Activated naive CD8-positive, alpha-beta T cell treated with anti-CD3 and anti-CD28 coated beads, Interleukin-2, amount 50 U/mL, for 24 hours (primary cell): Measurements from ENCODE around the gene MAP1A.

Experiments
- ATAC-seq: fragments of 150-1000 bp; cut with Tn5 transposase; one replicate; pipeline ENCODE4 v1.10.0; 2021
- DNase-seq: peaks from one replicate; pipeline ENCODE4 v3.0.0; 2021
- H3K27ac Mint-ChIP-seq: one replicate; pipeline ENCODE4 v1.8.0; 2021; ENCODE audit warnings: mild to moderate bottlenecking, mixed read lengths
- H3K27me3 Mint-ChIP-seq: one replicate; pipeline ENCODE4 v1.8.0; 2021; ENCODE audit warnings: mixed read lengths
- H3K36me3 Mint-ChIP-seq: one replicate; pipeline ENCODE4 v1.8.0; 2021; ENCODE audit warnings: low read depth, mixed read lengths
- H3K4me1 Mint-ChIP-seq: one replicate; pipeline ENCODE4 v1.8.0; 2021; ENCODE audit warnings: mixed read lengths
- H3K4me3 Mint-ChIP-seq: one replicate; pipeline ENCODE4 v1.8.0; 2021; ENCODE audit warnings: mild to moderate bottlenecking, moderate library complexity, mixed read lengths
- H3K9me3 Mint-ChIP-seq: one replicate; pipeline ENCODE4 v1.8.0; 2021; ENCODE audit warnings: mixed read lengths

The MAP1A gene

DNA sequence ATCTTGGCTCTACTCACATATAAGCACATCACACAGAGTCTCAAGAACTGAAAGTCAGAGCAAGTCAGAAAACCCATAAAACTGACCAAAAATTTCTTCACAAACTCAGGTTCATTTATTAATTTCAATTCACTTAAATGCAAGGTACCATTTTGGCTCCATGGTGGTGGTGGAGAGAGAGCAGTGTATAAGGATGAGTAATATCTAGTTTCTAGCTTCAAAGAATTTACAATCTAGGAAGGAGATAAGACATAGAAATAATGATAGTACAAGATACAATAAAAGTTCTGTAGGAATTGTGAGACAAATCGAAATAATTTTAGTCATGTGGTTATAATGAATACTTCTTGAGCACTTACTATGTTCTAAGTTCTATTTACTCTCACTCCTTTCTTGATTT, 17.8 kb upstream of the MAP1A start:
- Mint-ChIP-seq H3K27ac (no peak overlapping the region), H3K36me3 (no peaks in the 10 kb centered on the region), H3K27me3 (no peaks in the 10 kb centered on the region), H3K4me1 (peaks cover 2% of the 10 kb centered on the region), H3K9me3 (no peaks in the 10 kb centered on the region), H3K4me3 (no peak overlapping the region)
- ATAC-seq (no peak), DNase-seq (no peak)

DNA sequence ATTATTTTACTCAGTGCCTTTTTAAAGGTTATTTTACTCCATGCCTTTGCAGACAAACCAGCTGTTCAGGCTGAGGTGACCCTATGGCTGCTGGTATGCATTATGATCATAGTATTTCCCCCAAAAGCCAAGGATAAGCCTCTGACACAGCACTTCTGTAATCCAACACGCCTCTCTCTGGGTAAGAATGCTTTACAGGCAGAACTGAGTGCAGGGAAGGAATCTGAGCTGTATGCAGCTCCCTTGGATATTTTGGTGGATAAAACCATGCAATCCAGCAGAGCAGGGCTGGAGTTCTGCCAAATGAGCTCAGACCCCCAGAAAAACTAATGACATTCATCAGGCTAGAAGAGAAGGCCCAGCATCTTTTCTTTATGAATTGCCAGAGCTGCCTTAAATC, 11.7 kb upstream of the MAP1A start:
- H3K4me1 Mint-ChIP-seq = peaks cover 11% of the 10 kb centered on the region
- no peaks in the 10 kb centered on the region for H3K36me3 Mint-ChIP-seq
- ATAC-seq = no peak
- H3K27ac Mint-ChIP-seq = no peak overlapping the region
- no peak overlapping the region for H3K4me3 Mint-ChIP-seq
- H3K9me3 Mint-ChIP-seq = no peaks in the 10 kb centered on the region
- no peaks in the 10 kb centered on the region for H3K27me3 Mint-ChIP-seq
- DNase-seq = no peak

DNA sequence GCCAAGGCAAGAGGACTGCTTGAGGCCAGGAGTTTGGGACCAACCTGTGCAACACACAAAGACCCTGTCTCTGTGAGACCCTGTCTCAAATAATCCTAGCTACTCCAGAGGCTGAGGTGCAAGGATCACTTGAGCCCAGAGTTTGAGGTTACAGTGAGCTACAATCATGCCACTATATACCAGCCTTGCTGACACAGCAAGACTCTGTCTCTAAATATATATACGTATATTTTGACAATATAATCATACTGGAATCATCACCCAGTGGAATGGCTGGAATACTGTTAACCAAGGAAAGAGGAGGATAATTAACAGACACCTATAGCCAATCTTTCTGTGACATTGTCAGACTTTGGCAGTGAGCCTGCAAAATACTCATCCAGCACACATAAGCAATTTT, 9.0 kb upstream of the MAP1A start:
- no peak for ATAC-seq
- no peak overlapping the region for H3K27ac Mint-ChIP-seq
- H3K4me3 Mint-ChIP-seq = no peak overlapping the region
- no peaks in the 10 kb centered on the region for H3K36me3 Mint-ChIP-seq
- DNase-seq = no peak
- H3K27me3 Mint-ChIP-seq = peaks cover 4% of the 10 kb centered on the region
- H3K4me1 Mint-ChIP-seq = peaks cover 19% of the 10 kb centered on the region
- H3K9me3 Mint-ChIP-seq = no peaks in the 10 kb centered on the region

DNA sequence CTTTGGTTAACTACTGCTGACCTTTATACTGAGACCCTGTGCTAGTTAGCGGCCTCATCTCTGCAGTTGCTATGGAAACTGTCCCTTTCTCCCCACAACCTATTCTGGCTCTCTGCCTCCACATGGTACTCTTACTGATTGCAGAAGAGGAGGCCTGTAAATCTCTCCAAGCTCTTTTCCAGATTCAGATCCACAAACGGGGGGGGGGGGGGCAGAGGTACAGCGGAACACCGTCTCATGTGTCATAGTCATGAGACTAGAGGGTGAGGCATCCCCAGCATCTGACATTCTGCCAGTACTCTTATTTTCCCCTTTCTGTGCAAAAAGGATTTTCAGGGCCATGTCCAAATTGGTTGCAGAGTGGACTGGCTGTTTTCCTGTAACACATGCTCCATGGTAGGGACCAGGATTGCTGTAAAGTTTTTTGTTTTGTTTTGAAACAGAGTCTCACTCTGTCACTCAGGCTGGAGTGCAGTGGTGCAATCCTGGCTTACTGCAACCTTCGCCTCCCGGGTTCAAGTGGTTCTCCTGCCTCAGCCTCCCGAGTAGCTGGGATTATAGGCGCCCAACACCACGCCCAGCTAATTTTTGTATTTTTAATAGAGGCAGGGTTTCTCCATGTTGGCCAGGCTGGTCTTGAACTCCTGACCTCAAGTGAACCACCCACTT, 8.3 kb upstream of the MAP1A start:
- no peak for DNase-seq
- peak overlapping the region; percentile 8 for H3K27ac Mint-ChIP-seq

DNA sequence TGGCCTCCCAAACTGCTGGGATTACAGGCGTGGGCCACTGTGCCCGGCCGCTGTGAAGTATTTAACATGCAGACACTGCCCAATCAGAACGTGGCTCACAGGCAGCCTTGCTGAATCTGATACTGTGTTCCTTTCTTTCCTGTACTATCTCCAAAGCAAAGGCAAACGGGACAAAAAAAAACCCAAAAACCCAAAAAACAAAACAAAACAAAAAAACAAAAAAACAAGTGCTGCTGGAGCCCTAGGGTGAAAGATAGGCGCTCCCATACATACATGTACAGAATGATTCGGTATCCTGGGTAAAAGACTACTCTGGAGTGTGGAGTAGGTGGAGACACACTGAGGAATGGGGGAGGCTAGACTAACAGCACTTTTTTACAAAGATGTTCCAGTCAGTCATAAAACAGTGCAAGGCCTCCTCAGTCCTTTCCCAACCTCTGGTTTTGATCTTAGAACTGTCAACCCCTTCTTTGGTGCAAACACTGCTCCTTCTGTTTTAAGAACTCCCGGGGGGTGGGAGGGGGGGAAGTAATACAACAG, 7.7 kb upstream of the MAP1A start:
- peak overlapping the region; percentile 95 for H3K4me3 Mint-ChIP-seq
- H3K27me3 Mint-ChIP-seq = peaks cover 4% of the 10 kb centered on the region
- no peaks in the 10 kb centered on the region for H3K9me3 Mint-ChIP-seq
- H3K36me3 Mint-ChIP-seq = no peaks in the 10 kb centered on the region
- DNase-seq (no peak), ATAC-seq (no peak)
- H3K27ac Mint-ChIP-seq = peak overlapping the region; percentile 92
- peaks cover 30% of the 10 kb centered on the region for H3K4me1 Mint-ChIP-seq

More for the DNA sequence above, 8.3 kb upstream of the MAP1A start:
- Mint-ChIP-seq H3K4me3 (peak overlapping the region; percentile 95), H3K9me3 (no peaks in the 10 kb centered on the region), H3K27me3 (peaks cover 4% of the 10 kb centered on the region), H3K4me1 (peaks cover 26% of the 10 kb centered on the region), H3K36me3 (no peaks in the 10 kb centered on the region)
- no peak for ATAC-seq

DNA sequence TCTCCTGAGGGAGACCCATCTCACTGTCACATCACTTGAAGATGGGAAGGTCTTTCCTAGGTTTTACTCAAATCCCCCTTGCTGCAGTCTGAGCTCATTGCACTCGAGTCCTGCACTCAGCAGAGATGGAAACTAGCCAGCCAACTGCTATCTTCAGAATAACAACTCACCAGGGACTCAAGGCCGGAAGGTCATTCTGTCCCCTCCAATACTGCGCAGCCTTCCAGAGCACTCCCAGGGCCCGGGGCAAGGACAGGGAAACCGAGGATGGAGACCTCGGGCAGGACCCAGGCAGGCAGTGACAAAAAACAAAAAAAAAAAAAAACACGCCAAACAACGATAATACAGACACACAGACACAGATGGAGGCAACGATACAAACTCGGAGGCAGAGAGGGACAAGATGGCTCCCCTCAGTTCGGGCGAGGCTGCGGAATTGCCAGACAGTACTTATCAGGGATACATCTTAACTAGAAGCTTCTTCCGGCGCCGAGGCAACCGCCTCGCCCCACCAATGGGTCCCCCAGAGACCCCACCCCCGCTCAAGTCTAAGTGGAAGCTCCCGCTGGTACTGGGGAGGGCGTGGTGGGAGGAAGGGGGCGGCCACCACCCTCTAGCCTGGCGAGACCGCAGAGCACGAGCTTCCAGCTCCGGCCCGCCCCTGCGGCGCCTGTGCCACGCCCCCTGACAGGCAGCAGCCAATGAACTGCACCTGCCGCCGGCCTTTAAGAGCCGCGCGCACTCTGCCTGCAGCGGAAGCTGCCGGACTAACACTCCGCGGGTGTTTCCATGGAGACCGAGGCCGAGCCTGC, 7.0 kb upstream of the MAP1A start:
- Mint-ChIP-seq H3K36me3 (no peaks in the 10 kb centered on the region), H3K27me3 (peaks cover 4% of the 10 kb centered on the region), H3K27ac (peak overlapping the region; percentile 92), H3K4me3 (peak overlapping the region; percentile 95), H3K4me1 (peaks cover 30% of the 10 kb centered on the region), H3K9me3 (no peaks in the 10 kb centered on the region)
- peak; percentile 97 for DNase-seq
- ATAC-seq = peak; percentile 96

DNA sequence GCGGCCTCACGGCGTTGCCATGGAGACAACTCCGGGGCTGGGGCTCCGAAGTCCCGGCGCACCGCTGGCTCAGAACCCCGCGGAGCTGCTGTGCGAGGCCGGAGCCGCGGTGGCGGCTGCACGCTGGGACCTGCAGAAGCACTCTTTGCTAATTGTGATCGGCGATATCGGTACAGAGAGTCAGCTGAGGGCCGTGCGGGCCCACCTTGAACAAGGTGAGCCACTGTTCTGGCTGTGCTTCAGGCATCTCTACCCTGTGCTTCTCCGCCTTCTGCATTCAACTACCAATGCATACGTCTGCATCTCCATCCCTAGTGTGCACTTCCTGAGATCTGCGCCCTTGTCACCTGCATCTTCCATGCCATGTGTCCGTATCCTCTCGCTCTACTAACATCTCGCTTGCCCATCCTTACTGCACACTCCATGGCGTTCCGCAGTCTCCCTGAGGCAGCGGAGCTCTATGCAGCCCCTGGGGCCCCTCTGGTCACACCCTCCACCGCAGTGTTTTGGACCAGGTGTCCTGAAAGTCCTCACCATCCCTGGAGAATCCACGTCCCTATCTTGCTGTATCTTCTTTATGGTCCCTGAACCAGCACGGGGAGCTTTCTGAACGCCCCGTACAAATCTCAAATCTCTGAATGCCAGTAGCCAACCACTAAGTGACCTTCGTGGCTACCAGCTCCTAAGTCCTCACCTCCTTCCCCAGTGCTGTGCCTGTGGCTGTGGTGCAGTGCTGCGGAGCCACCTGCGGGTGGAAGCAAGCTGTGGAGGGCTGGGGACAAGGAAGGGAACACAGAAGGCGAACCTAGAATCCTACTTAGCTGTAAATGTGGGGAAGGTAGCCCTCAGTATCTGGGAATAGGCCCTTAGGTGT, 6.2 kb upstream of the MAP1A start:
- no peak for ATAC-seq
- Mint-ChIP-seq H3K36me3 (no peaks in the 10 kb centered on the region), H3K4me1 (peaks cover 31% of the 10 kb centered on the region), H3K4me3 (peak overlapping the region; percentile 95), H3K27ac (peak overlapping the region; percentile 92), H3K27me3 (peaks cover 7% of the 10 kb centered on the region), H3K9me3 (no peaks in the 10 kb centered on the region)
- peak; percentile 27 for DNase-seq

DNA sequence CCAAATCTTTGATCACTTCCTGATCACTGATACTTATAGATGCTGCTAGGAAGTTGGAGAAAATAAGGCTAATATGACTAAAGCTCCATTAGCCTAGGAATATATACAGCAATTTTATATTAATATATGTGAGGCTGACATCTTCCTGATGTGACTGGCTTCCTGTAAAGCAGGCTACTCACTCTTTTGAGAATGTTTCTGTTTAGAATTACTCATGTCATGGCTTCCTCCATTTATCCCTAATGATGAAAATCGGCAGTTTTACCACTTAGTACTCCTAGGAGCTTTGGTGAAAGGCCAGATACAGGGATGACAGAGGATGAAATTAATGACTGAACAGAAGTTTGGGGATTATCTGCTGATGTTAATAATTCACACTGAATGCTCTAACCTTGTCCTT, 3.9 kb upstream of the MAP1A start:
- Mint-ChIP-seq H3K4me3 (no peak overlapping the region), H3K9me3 (no peaks in the 10 kb centered on the region), H3K27ac (no peak overlapping the region), H3K36me3 (no peaks in the 10 kb centered on the region), H3K27me3 (peaks cover 21% of the 10 kb centered on the region), H3K4me1 (peaks cover 51% of the 10 kb centered on the region)
- ATAC-seq (no peak), DNase-seq (no peak)

DNA sequence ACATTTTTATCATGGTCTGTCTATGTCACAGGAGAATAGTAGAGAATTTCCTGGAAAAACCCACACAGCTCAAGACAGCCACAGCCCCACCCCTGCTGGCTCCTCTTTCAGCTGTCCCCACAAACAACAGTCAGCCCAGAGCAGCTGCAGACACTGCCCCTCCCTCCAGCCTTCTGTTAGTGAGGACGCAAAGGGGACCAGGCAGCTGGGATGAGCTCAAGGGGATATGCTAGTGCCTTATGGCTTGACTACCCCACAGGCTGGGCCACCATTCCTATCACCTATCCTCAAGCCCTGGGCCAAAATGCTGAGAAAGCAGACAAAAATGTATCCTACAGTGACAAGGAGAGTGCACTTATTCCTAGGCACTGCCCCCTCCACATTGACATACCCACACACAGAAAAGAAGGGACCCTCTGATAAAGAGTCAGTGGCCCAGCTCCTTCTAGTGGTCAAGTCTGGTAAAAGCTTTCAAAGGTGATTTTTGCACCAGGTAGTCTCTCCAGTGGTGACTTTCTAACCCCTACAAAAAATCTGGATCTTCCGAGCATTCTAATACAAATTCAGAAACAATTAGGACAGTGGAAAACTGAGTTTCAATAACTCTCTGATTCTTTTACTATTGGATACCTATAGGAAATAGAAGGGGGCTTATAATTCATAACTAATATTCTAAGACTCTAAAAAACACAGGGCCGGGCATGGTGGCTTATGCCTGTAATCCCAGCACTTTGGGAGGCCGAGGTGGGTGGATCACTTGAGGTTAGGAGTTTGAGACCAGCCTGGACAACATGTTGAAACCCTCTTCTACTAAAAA, 3.0 kb upstream of the MAP1A start:
- DNase-seq (no peak), ATAC-seq (no peak)
- H3K27me3 Mint-ChIP-seq = peaks cover 28% of the 10 kb centered on the region
- H3K36me3 Mint-ChIP-seq = no peaks in the 10 kb centered on the region
- H3K9me3 Mint-ChIP-seq = no peaks in the 10 kb centered on the region
- no peak overlapping the region for H3K27ac Mint-ChIP-seq
- H3K4me1 Mint-ChIP-seq = peaks cover 57% of the 10 kb centered on the region
- H3K4me3 Mint-ChIP-seq = no peak overlapping the region

DNA sequence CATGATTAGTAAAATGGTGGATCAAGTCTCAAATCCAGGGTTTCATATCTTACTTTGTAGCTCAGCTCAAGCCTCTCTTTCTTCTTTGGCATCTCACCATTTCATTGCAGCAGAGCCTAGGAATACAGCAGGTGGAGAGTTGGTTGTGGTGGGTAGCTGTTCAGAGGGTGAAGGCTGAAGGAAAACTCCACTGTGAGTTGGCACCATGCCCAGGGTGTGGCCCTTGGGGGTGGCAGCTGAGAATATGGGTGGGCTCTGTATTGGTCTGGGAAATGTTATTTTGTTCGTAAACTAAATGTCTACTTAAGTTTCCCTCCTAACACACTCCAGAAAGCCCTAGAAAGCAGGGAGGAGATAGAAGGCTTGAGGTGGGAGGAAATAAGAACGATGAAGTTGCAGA, 1.7 kb upstream of the MAP1A start:
- DNase-seq (no peak), ATAC-seq (no peak)
- Mint-ChIP-seq H3K9me3 (no peaks in the 10 kb centered on the region), H3K4me1 (peaks cover 46% of the 10 kb centered on the region), H3K27me3 (peaks cover 28% of the 10 kb centered on the region), H3K36me3 (no peaks in the 10 kb centered on the region), H3K4me3 (no peak overlapping the region), H3K27ac (no peak overlapping the region)

DNA sequence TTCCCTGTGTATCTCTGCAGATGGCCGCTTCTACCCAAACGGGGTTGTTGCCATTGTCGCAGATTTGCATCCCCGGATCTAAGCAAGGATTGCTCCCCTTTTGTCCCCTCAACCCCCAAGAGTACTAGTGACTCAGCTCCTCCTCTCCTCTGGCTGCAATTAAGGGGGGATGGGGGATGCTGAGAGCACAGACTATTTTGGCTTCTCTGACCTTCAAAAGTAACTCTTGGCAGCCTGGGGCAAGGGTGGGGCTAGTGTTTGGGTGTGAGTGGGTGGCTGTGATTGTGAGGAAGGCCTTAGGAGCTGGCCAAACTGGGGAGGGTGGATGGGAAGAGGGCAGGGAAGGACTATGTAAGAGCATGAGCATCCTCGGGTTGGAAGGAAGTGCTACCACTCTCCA, 1.2 kb upstream of the MAP1A start:
- peaks cover 28% of the 10 kb centered on the region for H3K27me3 Mint-ChIP-seq
- H3K4me3 Mint-ChIP-seq = no peak overlapping the region
- H3K4me1 Mint-ChIP-seq = peaks cover 43% of the 10 kb centered on the region
- H3K9me3 Mint-ChIP-seq = no peaks in the 10 kb centered on the region
- no peak overlapping the region for H3K27ac Mint-ChIP-seq
- H3K36me3 Mint-ChIP-seq = no peaks in the 10 kb centered on the region
- ATAC-seq = no peak
- DNase-seq = no peak

DNA sequence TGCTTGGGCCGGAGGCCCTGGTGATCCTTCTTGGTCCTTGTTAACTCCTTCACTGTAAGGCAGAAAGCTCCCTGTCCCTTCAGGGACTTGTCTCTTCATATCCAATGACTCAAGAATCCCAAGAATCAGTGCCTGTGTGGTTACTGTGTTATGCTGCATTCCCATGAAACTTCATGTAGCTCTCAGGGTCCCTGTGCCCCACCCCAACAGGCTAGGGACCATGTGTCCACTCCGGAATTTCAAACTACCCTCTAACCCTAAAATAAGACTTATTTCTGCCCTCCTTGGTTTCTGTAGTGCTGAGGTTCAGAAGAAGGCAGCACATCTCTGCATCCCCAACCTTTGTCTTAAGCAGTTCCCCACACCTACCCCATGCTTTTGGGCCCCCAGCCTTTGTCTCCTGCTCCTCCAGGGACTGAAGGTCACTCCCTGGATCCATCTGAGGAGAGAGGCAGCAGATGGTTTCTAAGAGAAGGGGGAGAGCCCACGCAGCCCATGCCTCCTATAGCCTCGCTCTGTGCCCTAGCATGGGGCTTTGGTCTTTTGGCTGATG, 531 bp upstream of the MAP1A start:
- Mint-ChIP-seq H3K4me3 (no peak overlapping the region), H3K27me3 (peaks cover 27% of the 10 kb centered on the region), H3K9me3 (no peaks in the 10 kb centered on the region), H3K4me1 (peaks cover 39% of the 10 kb centered on the region), H3K36me3 (no peaks in the 10 kb centered on the region), H3K27ac (no peak overlapping the region)
- DNase-seq = no peak
- no peak for ATAC-seq

DNA sequence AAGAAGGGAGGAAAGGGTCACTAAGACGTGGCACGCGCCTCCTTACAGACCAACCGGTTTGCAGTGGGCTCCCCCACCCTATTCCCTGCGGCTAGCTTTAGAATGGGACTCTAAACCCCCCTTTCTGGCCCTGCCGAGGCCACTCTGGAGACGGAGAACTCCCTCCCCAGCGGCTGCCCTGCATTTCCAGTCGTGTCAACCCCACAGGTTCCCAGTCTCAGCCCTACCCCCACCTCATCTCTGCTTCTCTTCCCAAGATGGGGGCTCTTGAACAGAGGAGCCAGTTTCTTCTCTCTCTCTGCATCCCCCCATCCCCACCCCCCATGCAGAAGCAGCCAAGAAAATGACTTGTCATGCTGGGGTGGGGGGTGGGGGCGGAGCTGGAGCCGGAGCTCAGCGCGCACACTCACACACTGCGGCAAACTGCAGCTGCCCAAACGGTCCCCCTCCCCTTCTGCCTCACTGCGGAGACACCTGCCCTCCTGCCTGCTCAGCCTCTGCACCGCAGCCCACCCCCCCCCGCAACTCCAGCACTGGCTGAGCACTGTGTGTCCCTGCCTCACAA, 871 bp downstream of the MAP1A start:
- Mint-ChIP-seq H3K36me3 (no peaks in the 10 kb centered on the region), H3K27ac (no peak overlapping the region), H3K4me1 (peaks cover 39% of the 10 kb centered on the region), H3K4me3 (peak overlapping the region; percentile 66), H3K27me3 (peaks cover 23% of the 10 kb centered on the region), H3K9me3 (no peaks in the 10 kb centered on the region)
- DNase-seq (no peak), ATAC-seq (peak; percentile 21)
